Mononuclear cell (primary cell): Measurements from ENCODE around the gene PRKCA. TPM values are rescaled to one million over a fixed set of nuclear protein-coding genes. Genes with fewer than 3 reads are reported as not detected.

Experiments used
- H3K27me3 ChIP-seq: 2 replicates; pipeline ENCODE4 v1.6.0; 2011; ENCODE audit warnings: low read length, control low read depth; ENCODE audit not compliant: insufficient read depth
- H3K4me1 ChIP-seq: 2 replicates; pipeline ENCODE4 v1.5.1; 2011; ENCODE audit warnings: mild to moderate bottlenecking, low read length, control low read depth; ENCODE audit not compliant: insufficient read depth
- H3K4me3 ChIP-seq: 2 replicates; pipeline ENCODE4 v1.5.1; 2011; ENCODE audit warnings: mild to moderate bottlenecking, low read length, moderate library complexity
- H3K9me3 ChIP-seq: 2 replicates; pipeline ENCODE4 v1.5.1; 2011; ENCODE audit warnings: low read depth, mild to moderate bottlenecking, control low read depth, low read length
- total RNA-seq: library from RNA; depleted of rRNA; stranded (reverse); fragments of >200 nt; gene quantifications from one replicate; pipeline ENCODE4 v1.2.3, GENCODE V29; 2012

The PRKCA gene
- total RNA-seq, 1 donor, result 35.6 TPM

GRCh38 chr17:66519154-66519553 lies 216.7 kb downstream of the PRKCA start:
- no peak overlapping the region for H3K4me3 ChIP-seq
- H3K27me3 ChIP-seq, result no peaks in the 10 kb centered on the region
- no peaks in the 10 kb centered on the region for H3K9me3 ChIP-seq
- H3K4me1 ChIP-seq, result no peaks in the 10 kb centered on the region

GRCh38 chr17:66520999-66521398 lies 218.6 kb downstream of the PRKCA start:
- no peaks in the 10 kb centered on the region for H3K27me3 ChIP-seq
- H3K9me3 ChIP-seq, result no peaks in the 10 kb centered on the region
- H3K4me1 ChIP-seq, result no peaks in the 10 kb centered on the region
- no peak overlapping the region for H3K4me3 ChIP-seq

- no peaks in the 10 kb centered on the region for H3K27me3 ChIP-seq
- no peak overlapping the region for H3K4me3 ChIP-seq
- H3K9me3 ChIP-seq, result no peaks in the 10 kb centered on the region
- H3K4me1 ChIP-seq, result no peaks in the 10 kb centered on the region
Measured at GRCh38 chr17:66522591-66523272, 220.3 kb downstream of the PRKCA start.

GRCh38 chr17:66523378-66524200 lies 221.2 kb downstream of the PRKCA start:
- no peak overlapping the region for H3K4me3 ChIP-seq
- H3K27me3 ChIP-seq, result no peaks in the 10 kb centered on the region
- H3K4me1 ChIP-seq, result no peaks in the 10 kb centered on the region
- H3K9me3 ChIP-seq, result no peaks in the 10 kb centered on the region

GRCh38 chr17:66524877-66525276 lies 222.5 kb downstream of the PRKCA start:
- H3K9me3 ChIP-seq, result no peaks in the 10 kb centered on the region
- H3K4me3 ChIP-seq, result no peak overlapping the region
- H3K27me3 ChIP-seq, result no peaks in the 10 kb centered on the region
- H3K4me1 ChIP-seq, result no peaks in the 10 kb centered on the region

GRCh38 chr17:66525338-66525737 lies 222.9 kb downstream of the PRKCA start:
- Histone ChIP-seq H3K4me1 (no peaks in the 10 kb centered on the region), H3K27me3 (no peaks in the 10 kb centered on the region), H3K9me3 (no peaks in the 10 kb centered on the region), H3K4me3 (no peak overlapping the region)

GRCh38 chr17:66526827-66527226 lies 224.4 kb downstream of the PRKCA start:
- no peaks in the 10 kb centered on the region for H3K27me3 ChIP-seq
- no peaks in the 10 kb centered on the region for H3K4me1 ChIP-seq
- no peaks in the 10 kb centered on the region for H3K9me3 ChIP-seq
- no peak overlapping the region for H3K4me3 ChIP-seq

- no peaks in the 10 kb centered on the region for H3K4me1 ChIP-seq
- H3K4me3 ChIP-seq, result no peak overlapping the region
- H3K9me3 ChIP-seq, result no peaks in the 10 kb centered on the region
- no peaks in the 10 kb centered on the region for H3K27me3 ChIP-seq
Measured at GRCh38 chr17:66527335-66527734, 224.9 kb downstream of the PRKCA start.

GRCh38 chr17:66531851-66532295 lies 229.5 kb downstream of the PRKCA start:
- H3K9me3 ChIP-seq, result no peaks in the 10 kb centered on the region
- H3K4me3 ChIP-seq, result no peak overlapping the region
- H3K4me1 ChIP-seq, result no peaks in the 10 kb centered on the region
- H3K27me3 ChIP-seq, result no peaks in the 10 kb centered on the region

- H3K4me3 ChIP-seq, result no peak overlapping the region
- H3K4me1 ChIP-seq, result peaks cover 7% of the 10 kb centered on the region
- no peaks in the 10 kb centered on the region for H3K9me3 ChIP-seq
- no peaks in the 10 kb centered on the region for H3K27me3 ChIP-seq
Measured at GRCh38 chr17:66533572-66533971, 231.2 kb downstream of the PRKCA start.

- no peaks in the 10 kb centered on the region for H3K27me3 ChIP-seq
- H3K4me3 ChIP-seq, result no peak overlapping the region
- peaks cover 7% of the 10 kb centered on the region for H3K4me1 ChIP-seq
- no peaks in the 10 kb centered on the region for H3K9me3 ChIP-seq
Measured at GRCh38 chr17:66533986-66534385, 231.6 kb downstream of the PRKCA start.

GRCh38 chr17:66535611-66536010 lies 233.2 kb downstream of the PRKCA start:
- no peak overlapping the region for H3K4me3 ChIP-seq
- no peaks in the 10 kb centered on the region for H3K27me3 ChIP-seq
- peaks cover 12% of the 10 kb centered on the region for H3K4me1 ChIP-seq
- no peaks in the 10 kb centered on the region for H3K9me3 ChIP-seq

GRCh38 chr17:66537502-66537901 lies 235.1 kb downstream of the PRKCA start:
- Histone ChIP-seq H3K27me3 (no peaks in the 10 kb centered on the region), H3K4me3 (no peak overlapping the region), H3K4me1 (peaks cover 31% of the 10 kb centered on the region), H3K9me3 (no peaks in the 10 kb centered on the region)

GRCh38 chr17:66538776-66539175 lies 236.4 kb downstream of the PRKCA start:
- H3K4me1 ChIP-seq, result peaks cover 32% of the 10 kb centered on the region
- no peak overlapping the region for H3K4me3 ChIP-seq
- no peaks in the 10 kb centered on the region for H3K9me3 ChIP-seq
- no peaks in the 10 kb centered on the region for H3K27me3 ChIP-seq

- Histone ChIP-seq H3K9me3 (no peaks in the 10 kb centered on the region), H3K4me3 (no peak overlapping the region), H3K4me1 (peaks cover 35% of the 10 kb centered on the region), H3K27me3 (no peaks in the 10 kb centered on the region)
Measured at GRCh38 chr17:66540131-66540781, 237.8 kb downstream of the PRKCA start.
